ENCODE data around the gene GP1BB.
"Not testable (repeated sequence)": the region's sequence is repeated elsewhere in the genome, so short reads cannot be mapped to it uniquely, and the experiment has no call there.

GP1BB gene

DNA sequence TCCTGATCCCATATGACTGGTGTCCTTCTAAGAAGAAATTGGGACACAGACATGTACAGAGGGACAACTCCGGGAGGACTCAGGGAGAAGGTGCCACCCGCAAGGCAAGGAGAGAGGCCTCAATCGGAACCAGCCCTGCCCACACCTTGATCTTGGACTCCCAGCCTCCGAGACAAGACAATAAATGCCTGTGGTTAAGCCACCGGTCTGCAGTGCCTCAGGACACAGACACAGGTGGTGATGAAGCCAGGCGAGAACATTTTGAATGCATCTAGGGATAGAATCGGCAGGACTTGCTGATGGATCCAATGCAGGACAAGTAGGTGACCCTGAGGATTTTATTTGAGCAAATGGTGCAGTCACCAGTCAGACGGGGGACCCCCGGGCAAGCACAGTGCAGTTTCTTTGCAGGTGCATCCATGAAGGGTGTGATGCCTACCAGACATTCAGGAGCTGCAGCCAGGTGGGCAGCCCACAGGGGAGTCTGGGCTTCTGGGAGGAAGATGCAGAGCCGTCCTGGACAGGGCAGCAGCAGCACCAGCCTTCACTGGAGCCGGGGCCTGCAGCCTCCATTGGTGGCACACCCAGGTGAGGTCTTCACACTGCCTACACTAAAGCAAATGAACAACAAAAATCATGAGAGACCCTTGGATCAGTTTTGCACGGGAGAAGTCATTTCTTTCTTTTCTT, 29.2 kb upstream of the GP1BB start:
- DNase-seq (ENCODE audit: low read depth, low spot score), result no peak

DNA sequence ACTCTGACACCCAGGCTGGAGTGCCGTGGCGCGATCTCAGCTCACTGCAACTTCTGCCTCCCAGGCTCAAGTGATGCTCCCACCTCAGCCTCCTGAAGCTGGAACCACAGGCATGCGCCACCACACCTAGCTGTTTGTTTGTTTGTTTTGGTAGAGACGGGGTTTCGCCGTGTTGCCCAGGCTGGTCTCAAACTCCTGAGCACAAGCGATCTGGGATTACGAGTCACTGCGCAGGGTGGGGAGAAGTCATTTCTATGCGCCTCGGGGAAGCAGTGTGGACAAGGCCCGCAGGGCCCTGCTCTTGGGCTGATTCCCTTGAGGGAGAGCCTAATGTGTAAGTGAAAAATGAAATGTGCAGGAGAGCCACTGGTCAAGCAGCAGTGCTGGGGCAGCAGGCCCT, 28.6 kb upstream of the GP1BB start:
- DNase-seq (ENCODE audit: low read depth, low spot score), result no peak

DNA sequence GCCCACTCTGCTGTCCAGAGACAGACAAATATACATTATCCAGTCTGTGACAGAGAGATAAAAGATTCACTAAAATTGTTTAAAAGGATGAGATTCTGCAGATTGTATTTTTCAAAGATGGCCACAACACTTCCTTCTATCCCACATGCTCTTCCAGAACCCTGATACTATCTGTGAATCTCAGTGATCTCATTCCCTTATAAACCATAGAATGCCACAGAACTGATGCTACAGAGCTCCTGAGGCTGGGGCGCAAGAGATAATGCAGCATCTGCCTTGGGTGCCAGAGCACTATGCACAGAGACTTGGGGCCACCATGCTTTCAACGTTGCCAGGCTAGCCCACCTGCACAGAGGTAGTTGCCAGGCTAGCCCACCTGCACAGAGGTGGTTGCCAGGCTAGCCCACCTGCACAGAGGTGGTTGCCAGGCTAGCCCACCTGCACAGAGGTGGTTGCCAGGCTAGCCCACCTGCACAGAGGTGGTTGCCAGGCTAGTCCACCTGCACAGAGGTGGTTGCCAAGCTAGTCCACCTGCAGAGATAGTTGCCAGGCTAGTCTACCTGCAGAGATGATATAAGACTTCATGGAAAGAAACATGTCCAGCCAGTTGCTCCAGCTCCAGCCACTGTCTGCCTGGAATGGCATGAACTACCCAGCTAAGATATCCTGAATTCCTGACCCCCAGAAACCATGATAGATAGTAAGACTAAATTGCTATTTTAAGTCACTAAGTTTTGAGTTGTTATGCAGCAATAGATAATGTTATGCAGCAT, 26.6 kb upstream of the GP1BB start:
- DNase-seq (ENCODE audit: low read depth, low spot score), result no peak

DNA sequence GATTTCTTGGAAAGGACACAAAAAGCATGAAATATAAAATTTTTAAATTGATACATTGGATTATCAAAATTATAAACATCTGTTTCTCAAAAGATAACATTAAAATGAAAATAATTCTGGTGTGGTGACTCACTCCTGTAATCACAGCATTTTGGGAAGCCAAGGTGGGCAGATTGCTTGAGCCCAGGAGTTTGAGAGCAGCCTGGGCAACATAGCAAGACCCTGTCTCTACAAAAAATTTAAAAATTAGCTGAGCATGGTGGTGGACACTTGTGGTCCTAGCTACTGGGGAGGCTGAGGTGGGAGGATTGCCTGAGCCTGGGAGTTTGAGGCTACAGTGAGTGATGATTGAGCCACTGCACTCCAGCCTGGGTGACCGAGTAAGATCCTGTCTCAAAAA, 25.5 kb upstream of the GP1BB start:
- DNase-seq (ENCODE audit: low read depth, low spot score), result not testable (repeated sequence)

DNA sequence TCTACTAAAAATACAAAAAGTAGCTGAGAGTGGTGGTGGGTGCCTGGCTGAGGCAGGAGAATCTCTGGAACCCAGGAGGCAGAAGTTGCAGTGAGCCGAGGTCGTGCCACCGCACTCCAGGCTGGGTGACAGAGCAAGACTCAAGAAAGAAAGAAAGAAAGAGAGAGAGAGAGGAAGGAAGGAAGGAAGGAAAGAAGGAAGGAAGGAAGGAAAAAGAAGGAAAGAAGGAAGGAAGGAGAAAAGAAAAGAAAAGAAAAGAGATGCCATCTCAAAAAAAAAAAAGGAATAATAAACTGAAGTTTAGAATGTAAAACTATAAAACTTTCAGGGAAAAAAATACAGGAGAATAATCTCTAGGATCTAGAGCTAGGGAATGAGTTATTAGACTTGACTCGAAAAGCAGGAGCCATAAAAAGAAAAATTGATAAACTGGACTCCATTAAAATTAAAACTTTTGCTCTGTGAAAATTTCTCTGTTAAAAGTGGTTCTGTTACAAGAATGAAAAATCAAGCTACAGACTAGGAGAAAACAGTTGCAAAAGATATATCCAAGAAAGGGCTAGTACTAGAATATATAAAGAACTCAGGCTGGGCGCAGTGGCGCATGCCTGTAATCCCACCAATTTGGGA, 22.4 kb upstream of the GP1BB start:
- no peak for DNase-seq (ENCODE audit: low read depth, low spot score)

DNA sequence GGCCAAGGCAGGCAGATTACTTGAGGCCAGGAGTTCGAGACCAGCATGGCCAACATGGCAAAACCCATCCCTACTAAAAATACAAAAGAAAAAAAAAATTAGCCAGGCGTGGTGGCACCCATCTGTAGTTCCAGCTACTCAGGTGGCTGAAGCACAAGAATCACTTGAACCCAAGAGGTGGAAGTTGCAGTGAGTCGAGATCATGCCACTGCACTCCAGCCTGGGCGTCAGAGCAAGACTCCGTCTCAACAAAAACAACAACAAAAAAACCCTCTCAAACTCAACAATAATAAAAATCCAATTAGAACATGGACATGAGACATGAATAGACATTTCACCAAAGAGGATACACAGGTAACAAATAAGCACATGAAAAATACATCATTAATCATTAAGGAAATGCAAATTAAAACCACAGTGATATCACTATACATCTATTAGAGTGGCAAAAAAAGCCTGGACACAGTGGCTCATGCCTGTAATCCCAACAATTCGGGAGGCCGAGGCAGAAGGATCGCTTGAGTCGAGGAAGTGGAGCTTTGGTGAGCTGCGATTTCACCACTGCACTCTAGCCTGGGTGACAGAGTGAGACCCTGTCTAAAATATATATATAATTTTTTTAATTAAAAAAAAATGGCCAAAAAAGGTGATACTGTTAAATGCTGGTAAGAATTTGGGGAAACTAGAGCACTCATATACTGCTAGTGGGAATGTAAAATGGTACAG, 21.8 kb upstream of the GP1BB start:
- DNase-seq (ENCODE audit: low read depth, low spot score), result no peak

DNA sequence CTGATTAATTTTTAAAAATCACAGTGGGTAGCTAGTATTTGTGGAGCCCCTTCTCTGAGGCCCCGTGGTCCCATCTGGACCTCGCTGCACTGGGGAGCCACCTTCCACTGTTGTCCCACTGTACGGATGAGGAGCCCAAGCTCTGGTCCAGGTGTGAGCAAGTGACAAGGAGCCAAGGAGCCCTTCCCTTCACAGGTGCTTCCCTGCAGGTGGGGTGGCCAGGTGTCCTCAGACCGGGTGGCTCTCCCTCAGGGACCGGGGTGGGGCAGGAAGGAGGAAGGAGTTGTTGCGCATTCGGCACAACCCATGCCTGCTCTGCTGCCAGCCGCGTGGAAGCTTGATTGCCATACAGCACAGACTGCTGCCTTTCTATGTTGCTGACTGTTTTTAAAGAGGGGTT, 19.5 kb upstream of the GP1BB start:
- no peak for DNase-seq (ENCODE audit: low read depth, low spot score)

DNA sequence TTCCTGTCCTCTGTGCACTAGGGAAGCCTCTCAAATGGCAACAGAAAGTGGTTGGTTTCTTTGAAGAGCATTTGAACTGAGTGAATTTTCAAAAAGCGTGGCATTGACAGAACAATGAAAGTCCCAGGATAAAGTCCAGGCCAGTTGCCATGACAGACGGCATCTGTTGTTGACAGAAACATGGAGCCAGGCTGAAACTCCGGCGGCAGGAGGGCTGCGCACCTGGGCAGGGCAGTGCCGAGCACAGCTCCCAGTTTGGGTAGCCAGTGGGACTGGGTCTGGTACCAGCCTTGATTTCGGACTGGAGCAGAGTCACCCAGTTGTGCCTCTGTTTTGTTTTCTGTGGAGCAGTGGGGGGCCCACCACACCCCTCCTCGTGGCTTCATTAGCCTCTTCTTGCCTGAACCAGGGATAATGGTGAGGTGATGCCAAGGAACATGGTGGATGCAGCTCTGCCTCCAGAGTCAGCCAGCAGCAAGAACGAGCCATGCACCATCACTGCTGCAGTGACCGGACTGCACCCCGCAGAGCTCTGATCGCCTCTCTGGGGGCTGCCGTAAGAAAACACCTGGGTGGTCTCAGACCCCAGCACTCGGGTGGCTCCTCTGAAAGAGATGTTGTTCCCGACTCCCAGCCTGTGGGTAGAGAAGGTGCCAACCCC, 18.9 kb upstream of the GP1BB start:
- DNase-seq (ENCODE audit: low read depth, low spot score), result no peak

DNA sequence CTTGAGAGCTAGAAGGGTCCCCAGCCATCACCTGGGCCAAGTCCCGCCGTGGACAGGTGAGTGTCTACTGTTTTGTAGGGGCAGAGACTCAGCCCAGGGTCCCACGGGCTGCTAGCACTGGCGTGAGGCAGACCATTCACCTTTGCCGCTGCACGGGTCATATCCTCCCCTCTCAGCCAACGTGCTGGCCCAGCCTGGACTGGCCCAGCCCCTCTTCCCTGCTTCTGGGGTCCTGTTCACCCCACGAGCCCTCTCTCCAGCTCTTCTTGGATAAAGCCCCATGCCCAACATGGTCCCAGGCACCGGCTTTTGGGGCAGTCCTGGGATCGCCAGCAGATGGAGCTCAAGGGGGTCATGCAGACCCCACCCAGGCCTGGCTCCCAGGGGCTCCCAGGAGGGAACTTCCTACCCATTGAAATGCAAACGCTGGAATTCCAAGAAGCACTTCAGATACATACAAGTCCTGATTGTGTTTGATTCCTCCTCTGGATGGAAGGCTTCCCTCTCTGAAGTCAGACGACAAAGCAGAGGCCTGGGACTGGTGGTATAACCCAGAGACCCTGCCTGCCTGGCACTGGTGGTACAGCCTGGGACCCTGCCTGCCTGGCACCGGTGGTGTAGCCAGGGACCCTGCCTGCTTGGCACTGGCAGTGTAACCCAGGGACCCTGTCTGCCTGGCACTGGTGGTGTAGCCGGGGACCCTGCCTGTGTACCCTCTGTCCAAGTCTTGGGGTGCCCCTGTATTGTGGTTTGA, 18.0 kb upstream of the GP1BB start:
- no peak for DNase-seq (ENCODE audit: low read depth, low spot score)

DNA sequence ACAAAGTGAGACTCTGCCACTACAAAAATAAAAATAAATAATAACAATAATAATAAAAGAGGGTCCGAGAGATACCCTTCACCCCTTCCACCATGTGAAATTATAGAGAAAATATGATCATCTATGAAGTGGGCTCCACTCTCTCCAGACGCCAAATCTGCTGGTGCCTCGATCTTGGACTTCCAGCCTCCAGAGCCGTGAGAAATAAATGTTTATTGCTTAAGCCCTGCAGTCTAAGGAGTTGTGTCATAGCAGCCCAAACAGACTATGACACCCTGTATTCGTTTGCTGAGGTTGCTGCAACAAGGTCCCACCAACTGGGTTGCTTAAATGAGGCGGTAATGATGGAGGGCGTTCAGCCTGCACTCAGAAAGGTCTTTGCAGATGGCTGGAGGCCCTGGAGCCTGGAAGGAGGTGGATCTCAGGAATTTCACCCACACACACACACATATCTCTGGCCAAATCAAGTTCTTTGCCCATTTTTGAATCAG, 16.6 kb upstream of the GP1BB start:
- DNase-seq (ENCODE audit: low read depth, low spot score), result no peak

DNA sequence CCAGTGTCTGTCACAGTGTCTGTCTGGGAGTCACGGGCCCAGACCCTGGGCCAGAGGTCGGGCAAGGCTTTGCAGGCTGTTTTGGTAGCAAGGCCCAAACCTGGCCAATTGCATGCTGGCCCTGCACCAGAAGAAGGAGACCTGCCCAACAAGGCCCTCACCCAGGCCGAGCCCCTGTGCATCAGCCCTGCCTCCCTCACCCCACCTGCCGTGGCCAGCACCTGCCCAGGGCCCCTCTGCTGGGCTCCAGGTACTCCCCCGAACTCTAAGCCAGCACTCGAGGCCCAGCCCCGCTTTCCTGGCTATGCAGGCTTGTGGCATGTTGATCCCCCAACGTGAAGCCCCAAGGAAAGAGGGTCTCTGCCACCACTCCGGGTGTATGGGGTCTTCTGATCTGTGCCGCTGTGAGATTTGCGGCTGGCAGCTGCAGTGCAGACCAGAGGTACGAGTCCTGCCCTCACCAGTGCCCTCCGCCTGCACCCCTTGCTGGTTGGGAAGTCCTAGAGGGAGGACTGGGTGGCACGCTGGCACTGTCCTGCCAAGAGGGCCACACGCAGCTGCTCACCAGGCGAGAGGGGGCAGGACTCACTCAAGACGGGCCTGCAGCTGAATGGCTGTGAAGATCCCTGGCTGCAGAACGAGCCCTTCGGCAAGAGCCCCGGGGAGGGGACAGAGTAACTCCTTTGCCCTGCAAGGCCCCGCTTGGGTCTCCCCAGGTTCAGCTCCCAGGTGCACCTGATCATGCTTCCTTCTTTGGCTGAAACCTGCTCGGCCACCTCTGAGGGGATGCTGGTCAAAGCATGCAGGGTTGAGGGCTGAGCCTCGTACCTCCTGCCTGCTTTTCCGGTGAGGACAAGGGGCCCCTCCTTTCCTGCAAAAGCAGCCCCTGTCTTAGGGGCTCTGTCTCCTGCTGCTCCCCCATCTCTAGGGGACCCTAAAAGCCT, 15.7 kb upstream of the GP1BB start:
- no peak for DNase-seq (ENCODE audit: low read depth, low spot score)

DNA sequence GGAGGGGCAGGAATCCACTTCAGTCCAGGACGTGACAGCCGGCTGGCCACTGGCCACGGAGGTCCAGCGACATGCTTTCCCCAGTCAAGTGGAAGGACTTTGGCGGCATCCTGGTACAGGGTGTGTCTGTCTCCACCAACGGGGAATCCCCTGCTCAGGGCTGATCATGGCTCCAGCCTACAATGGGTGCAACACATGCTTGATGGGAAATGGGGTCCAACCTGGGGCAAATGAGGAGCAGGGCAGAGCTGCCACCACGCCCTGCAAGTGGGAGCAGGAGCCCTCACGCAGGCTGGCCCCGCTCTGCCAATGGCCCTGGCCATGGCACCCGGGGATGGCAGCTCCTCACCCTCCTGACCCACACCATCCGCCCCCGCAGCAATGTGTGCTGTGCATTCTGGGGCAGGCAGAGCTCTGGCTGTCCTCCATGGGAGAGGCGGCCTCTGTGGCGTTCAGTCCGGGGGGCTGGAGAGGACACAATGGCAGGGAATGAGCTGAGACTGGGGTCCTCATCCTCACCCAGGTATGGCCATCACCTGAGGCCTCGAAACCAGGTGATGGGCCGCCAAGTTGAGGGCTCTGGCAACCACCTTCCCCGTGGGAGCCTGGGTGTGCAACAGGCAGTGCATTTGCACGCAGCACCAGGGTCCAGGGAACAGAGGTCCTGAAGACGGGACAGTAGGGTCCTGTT, 14.9 kb upstream of the GP1BB start:
- DNase-seq (ENCODE audit: low read depth, low spot score), result no peak

DNA sequence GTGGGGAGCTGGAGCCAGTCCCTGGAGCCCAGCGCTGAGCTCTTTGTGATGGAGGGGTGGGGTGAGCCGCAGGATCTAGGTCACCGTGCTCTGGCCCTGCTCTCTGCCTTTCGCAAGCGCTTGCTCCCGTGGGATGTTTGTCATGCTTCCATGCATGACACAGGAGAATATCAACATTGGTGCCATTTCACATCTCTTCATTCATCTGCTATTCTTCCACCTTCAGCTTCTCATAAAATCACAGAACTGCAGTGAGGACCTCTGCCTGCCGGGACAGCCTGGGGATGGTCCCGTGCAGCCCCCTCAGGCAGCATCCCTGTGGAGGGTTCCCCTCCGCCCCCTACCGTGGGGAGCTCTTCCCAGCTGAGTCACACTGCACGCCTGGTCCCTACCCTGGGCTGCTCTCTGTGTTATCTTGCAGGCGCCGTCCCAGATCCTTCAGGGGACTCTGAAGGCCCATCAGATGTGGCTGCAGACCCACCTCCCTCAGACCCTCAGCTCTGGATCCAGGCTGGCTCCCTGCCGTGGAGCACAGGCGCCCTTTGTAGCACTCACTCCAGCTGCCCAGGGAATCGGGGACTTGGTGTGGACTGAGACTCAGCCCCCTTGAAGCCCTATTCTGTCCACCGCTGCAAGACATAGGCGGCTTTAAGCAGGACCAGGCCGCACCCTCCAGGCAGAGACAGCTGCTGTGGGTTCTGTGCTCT, 14.1 kb upstream of the GP1BB start:
- no peak for DNase-seq (ENCODE audit: low read depth, low spot score)

DNA sequence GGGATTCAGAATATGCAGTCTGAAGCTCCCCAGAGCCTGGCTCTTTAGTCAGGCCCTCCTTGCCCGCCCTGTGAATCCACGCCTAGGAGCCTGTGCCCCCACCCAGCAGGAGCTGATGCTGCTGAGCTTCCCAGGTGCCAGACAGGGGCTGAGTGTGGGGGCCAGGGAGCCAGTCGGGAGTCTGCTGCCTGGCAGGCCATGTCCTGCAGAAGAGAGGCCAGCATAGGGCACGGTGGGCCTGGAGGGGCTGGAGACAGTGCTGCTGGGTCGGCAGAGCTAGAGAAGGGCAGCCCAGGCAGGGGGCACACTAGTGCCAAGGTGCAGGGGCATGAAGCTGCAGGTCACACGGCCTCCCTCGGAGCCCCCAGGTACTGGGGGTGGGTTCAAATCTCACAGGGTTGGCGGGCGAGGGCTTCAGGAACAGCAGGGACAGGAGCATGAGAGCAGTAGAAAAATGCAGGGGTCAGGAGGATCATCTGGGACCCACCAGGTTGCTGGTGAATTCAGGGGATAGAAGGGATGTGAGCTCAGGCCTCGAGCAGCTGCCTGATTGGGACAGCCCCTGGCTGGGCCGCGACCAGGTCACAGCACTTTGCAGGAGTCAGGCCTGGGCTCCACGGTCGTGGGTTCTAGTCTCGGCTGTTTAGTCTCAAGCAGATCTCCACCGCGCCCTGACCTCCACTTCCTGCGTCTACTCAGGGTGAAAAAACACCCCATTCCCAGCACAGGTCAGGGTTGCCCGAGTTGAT, 13.1 kb upstream of the GP1BB start:
- no peak for DNase-seq (ENCODE audit: low read depth, low spot score)

DNA sequence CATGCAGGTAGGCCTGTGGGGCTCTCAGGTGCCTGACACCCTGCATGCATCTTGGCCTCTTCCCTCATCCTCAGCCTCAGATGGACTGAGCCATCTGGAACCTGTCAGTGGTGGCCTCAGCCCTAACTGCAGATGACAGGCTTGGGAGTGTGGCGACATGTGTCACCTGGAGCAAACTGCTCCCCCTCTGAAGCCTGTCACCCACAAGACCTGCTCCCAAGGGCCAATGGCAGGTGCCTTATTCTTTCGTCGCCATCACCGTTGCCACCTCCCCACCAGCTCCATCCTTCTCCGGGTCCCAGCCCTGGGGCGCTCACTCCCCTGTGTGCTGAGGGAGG, 12.6 kb upstream of the GP1BB start:
- DNase-seq (ENCODE audit: low read depth, low spot score), result no peak

DNA sequence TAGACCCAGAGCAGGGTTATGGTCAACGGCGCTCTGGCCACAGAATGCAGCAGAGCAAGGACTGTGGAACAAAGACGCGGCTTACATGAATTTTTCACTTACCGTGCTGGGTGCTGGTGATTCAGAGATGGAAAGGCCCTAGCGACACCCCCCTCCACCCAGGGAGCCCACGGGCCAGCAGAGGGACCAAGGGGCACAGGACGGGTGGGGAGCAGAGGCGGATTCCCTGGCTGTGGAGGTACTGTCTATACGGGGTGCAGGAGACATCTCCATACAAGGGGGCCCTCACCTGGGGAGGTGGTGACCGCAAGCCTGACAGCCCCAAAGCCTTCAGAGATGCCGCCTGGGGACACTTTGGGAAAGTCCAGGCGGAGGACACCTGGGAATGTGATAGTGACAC, 10.1 kb upstream of the GP1BB start:
- DNase-seq (ENCODE audit: low read depth, low spot score), result no peak

DNA sequence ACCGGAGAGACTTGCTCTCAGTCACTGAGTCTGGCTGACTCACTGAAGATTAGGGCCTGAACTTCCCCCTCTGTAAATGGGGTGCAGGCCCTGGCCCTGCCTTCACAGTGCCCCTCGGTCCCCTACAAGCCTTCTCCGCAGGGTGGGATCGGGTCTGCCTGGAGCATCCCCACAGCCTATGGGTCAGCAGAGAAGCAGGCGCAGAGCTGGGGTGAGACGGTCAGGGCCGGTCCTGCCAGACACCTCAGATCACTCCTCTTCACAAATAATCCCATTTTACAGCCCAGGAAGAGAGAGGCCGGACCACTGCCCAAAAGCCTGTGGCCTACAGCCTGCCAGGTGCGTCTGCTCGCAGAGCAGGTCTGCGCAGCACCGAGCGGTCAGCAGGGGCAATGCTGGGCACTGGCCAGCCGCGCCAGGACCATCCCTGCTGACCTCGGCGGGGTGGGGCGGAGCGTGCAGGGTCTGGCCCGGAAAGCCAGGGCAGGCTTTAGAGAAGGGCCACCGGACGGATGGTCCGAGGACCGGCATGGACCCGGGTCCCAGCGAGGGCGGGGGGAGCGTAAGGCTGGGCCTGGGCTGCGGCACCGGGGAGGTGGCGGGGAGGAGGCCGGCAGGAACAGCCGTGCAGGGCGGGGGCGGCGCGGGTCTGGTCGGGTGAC, 9.6 kb upstream of the GP1BB start:
- DNase-seq (ENCODE audit: low read depth, low spot score), result no peak

Measured in astrocyte of the hippocampus (primary cell).